ENCODE data around the gene ZFYVE19.

ZFYVE19 gene

GRCh38 chr15:40832903-40833302 is 26.0 kb downstream of the ZFYVE19 start:
- no peak overlapping the region for H3K27ac ChIP-seq (ENCODE audit: low read length)
- no peaks in the 10 kb centered on the region for H3K9me3 ChIP-seq (ENCODE audit: control insufficient read depth in 2 of 2, low read length in 2 of 2)
- H3K9ac ChIP-seq (ENCODE audit: low read length in 2 of 2) = no peak overlapping the region
- no peaks in the 10 kb centered on the region for H3K36me3 ChIP-seq (ENCODE audit: control insufficient read depth in 2 of 2, insufficient read depth in 2 of 2, low read length in 2 of 2)
- H3K4me1 ChIP-seq (ENCODE audit: control insufficient read depth, insufficient read depth, low read length) = no peaks in the 10 kb centered on the region
- no peaks in the 10 kb centered on the region for H3K27me3 ChIP-seq (ENCODE audit: control insufficient read depth in 1 of 2, insufficient read depth in 2 of 2, low read length in 2 of 2)
- H3K4me3 ChIP-seq (ENCODE audit: low read length in 2 of 2) = no peak overlapping the region

GRCh38 chr15:40836020-40836419 is 29.1 kb downstream of the ZFYVE19 start:
- H3K9me3 ChIP-seq (ENCODE audit: control insufficient read depth in 2 of 2, low read length in 2 of 2) = no peaks in the 10 kb centered on the region
- H3K4me1 ChIP-seq (ENCODE audit: control insufficient read depth, insufficient read depth, low read length) = no peaks in the 10 kb centered on the region
- H3K4me3 ChIP-seq (ENCODE audit: low read length in 2 of 2) = no peak overlapping the region
- no peak overlapping the region for H3K9ac ChIP-seq (ENCODE audit: low read length in 2 of 2)
- H3K36me3 ChIP-seq (ENCODE audit: control insufficient read depth in 2 of 2, insufficient read depth in 2 of 2, low read length in 2 of 2) = no peaks in the 10 kb centered on the region
- H3K27me3 ChIP-seq (ENCODE audit: control insufficient read depth in 1 of 2, insufficient read depth in 2 of 2, low read length in 2 of 2) = no peaks in the 10 kb centered on the region
- H3K27ac ChIP-seq (ENCODE audit: low read length) = no peak overlapping the region

GRCh38 chr15:40838756-40839155 is 31.9 kb downstream of the ZFYVE19 start:
- no peak overlapping the region for H3K27ac ChIP-seq (ENCODE audit: low read length)
- no peak overlapping the region for H3K4me3 ChIP-seq (ENCODE audit: low read length in 2 of 2)

GRCh38 chr15:40841741-40842140 is 34.9 kb downstream of the ZFYVE19 start:
- Histone ChIP-seq H3K9me3 (ENCODE audit: control insufficient read depth in 2 of 2, low read length in 2 of 2) (no peaks in the 10 kb centered on the region), H3K9ac (ENCODE audit: low read length in 2 of 2) (no peak overlapping the region), H3K4me3 (ENCODE audit: low read length in 2 of 2) (no peak overlapping the region), H3K36me3 (ENCODE audit: control insufficient read depth in 2 of 2, insufficient read depth in 2 of 2, low read length in 2 of 2) (no peaks in the 10 kb centered on the region), H3K27me3 (ENCODE audit: control insufficient read depth in 1 of 2, insufficient read depth in 2 of 2, low read length in 2 of 2) (peaks cover 27 to 44% of the 10 kb centered on the region in 2 donors), H3K4me1 (ENCODE audit: control insufficient read depth, insufficient read depth, low read length) (peaks cover 18% of the 10 kb centered on the region), H3K27ac (ENCODE audit: low read length) (no peak overlapping the region)

More at GRCh38 chr15:40838756-40839155, 31.9 kb downstream of the ZFYVE19 start:
- peaks cover 8 to 15% of the 10 kb centered on the region in 2 donors for H3K27me3 ChIP-seq (ENCODE audit: control insufficient read depth in 1 of 2, insufficient read depth in 2 of 2, low read length in 2 of 2)
- H3K4me1 ChIP-seq (ENCODE audit: control insufficient read depth, insufficient read depth, low read length) = peaks cover 7% of the 10 kb centered on the region
- H3K36me3 ChIP-seq (ENCODE audit: control insufficient read depth in 2 of 2, insufficient read depth in 2 of 2, low read length in 2 of 2) = no peaks in the 10 kb centered on the region
- no peaks in the 10 kb centered on the region for H3K9me3 ChIP-seq (ENCODE audit: control insufficient read depth in 2 of 2, low read length in 2 of 2)
- H3K9ac ChIP-seq (ENCODE audit: low read length in 2 of 2) = no peak overlapping the region

GRCh38 chr15:40843261-40843884 is 36.5 kb downstream of the ZFYVE19 start:
- Histone ChIP-seq H3K9me3 (ENCODE audit: control insufficient read depth in 2 of 2, low read length in 2 of 2) (no peaks in the 10 kb centered on the region), H3K4me3 (ENCODE audit: low read length in 2 of 2) (peak overlapping the region in 1 of 2 donors; percentile 69), H3K27ac (ENCODE audit: low read length) (no peak overlapping the region), H3K9ac (ENCODE audit: low read length in 2 of 2) (no peak overlapping the region), H3K4me1 (ENCODE audit: control insufficient read depth, insufficient read depth, low read length) (peaks cover 24% of the 10 kb centered on the region), H3K27me3 (ENCODE audit: control insufficient read depth in 1 of 2, insufficient read depth in 2 of 2, low read length in 2 of 2) (peaks cover 34 to 53% of the 10 kb centered on the region in 2 donors), H3K36me3 (ENCODE audit: control insufficient read depth in 2 of 2, insufficient read depth in 2 of 2, low read length in 2 of 2) (no peaks in the 10 kb centered on the region)

- Histone ChIP-seq H3K27ac (ENCODE audit: low read length) (no peak within 1 kb of the TSS), H3K4me3 (ENCODE audit: low read length in 2 of 2) (peak within 1 kb of the TSS; percentile 53 to 69), H3K9me3 (ENCODE audit: control insufficient read depth in 2 of 2, low read length in 2 of 2) (no peaks in the 10 kb centered on the region), H3K36me3 (ENCODE audit: control insufficient read depth in 2 of 2, insufficient read depth in 2 of 2, low read length in 2 of 2) (no peaks in the 10 kb centered on the region), H3K9ac (ENCODE audit: low read length in 2 of 2) (no peak within 1 kb of the TSS), H3K27me3 (ENCODE audit: control insufficient read depth in 1 of 2, insufficient read depth in 2 of 2, low read length in 2 of 2) (peaks cover 34 to 53% of the 10 kb centered on the region in 2 donors), H3K4me1 (ENCODE audit: control insufficient read depth, insufficient read depth, low read length) (peaks cover 24% of the 10 kb centered on the region)
Measured at GRCh38 chr15:40843885-40844695, 37.2 kb downstream of the ZFYVE19 start, which contains the start of gene SPINT1. SPINT1 (plus strand) TSS chr15:40844048; CDS start chr15:40844555, 507 bp downstream.

- no peaks in the 10 kb centered on the region for H3K36me3 ChIP-seq (ENCODE audit: control insufficient read depth in 2 of 2, insufficient read depth in 2 of 2, low read length in 2 of 2)
- H3K27ac ChIP-seq (ENCODE audit: low read length) = no peak overlapping the region
- no peaks in the 10 kb centered on the region for H3K9me3 ChIP-seq (ENCODE audit: control insufficient read depth in 2 of 2, low read length in 2 of 2)
- peaks cover 24% of the 10 kb centered on the region for H3K4me1 ChIP-seq (ENCODE audit: control insufficient read depth, insufficient read depth, low read length)
- no peak overlapping the region for H3K9ac ChIP-seq (ENCODE audit: low read length in 2 of 2)
- peak overlapping the region; percentile 53 to 69 for H3K4me3 ChIP-seq (ENCODE audit: low read length in 2 of 2)
- peaks cover 34 to 53% of the 10 kb centered on the region in 2 donors for H3K27me3 ChIP-seq (ENCODE audit: control insufficient read depth in 1 of 2, insufficient read depth in 2 of 2, low read length in 2 of 2)
Measured at GRCh38 chr15:40844696-40845030, 37.8 kb downstream of the ZFYVE19 start.

- Histone ChIP-seq H3K36me3 (ENCODE audit: control insufficient read depth in 2 of 2, insufficient read depth in 2 of 2, low read length in 2 of 2) (no peaks in the 10 kb centered on the region), H3K9me3 (ENCODE audit: control insufficient read depth in 2 of 2, low read length in 2 of 2) (no peaks in the 10 kb centered on the region), H3K4me3 (ENCODE audit: low read length in 2 of 2) (peak overlapping the region; percentile 53 to 69), H3K4me1 (ENCODE audit: control insufficient read depth, insufficient read depth, low read length) (peaks cover 24% of the 10 kb centered on the region), H3K9ac (ENCODE audit: low read length in 2 of 2) (no peak overlapping the region), H3K27ac (ENCODE audit: low read length) (no peak overlapping the region), H3K27me3 (ENCODE audit: control insufficient read depth in 1 of 2, insufficient read depth in 2 of 2, low read length in 2 of 2) (peaks cover 34 to 53% of the 10 kb centered on the region in 2 donors)
Measured at GRCh38 chr15:40845036-40845435, 38.1 kb downstream of the ZFYVE19 start.

- Histone ChIP-seq H3K27me3 (ENCODE audit: control insufficient read depth in 1 of 2, insufficient read depth in 2 of 2, low read length in 2 of 2) (peaks cover 34 to 53% of the 10 kb centered on the region in 2 donors), H3K9ac (ENCODE audit: low read length in 2 of 2) (no peak overlapping the region), H3K27ac (ENCODE audit: low read length) (no peak overlapping the region), H3K36me3 (ENCODE audit: control insufficient read depth in 2 of 2, insufficient read depth in 2 of 2, low read length in 2 of 2) (no peaks in the 10 kb centered on the region), H3K4me1 (ENCODE audit: control insufficient read depth, insufficient read depth, low read length) (peaks cover 24% of the 10 kb centered on the region), H3K4me3 (ENCODE audit: low read length in 2 of 2) (no peak overlapping the region), H3K9me3 (ENCODE audit: control insufficient read depth in 2 of 2, low read length in 2 of 2) (no peaks in the 10 kb centered on the region)
Measured at GRCh38 chr15:40845511-40846284, 38.8 kb downstream of the ZFYVE19 start.

GRCh38 chr15:40846841-40847222 is 39.9 kb downstream of the ZFYVE19 start:
- H3K9me3 ChIP-seq (ENCODE audit: control insufficient read depth in 2 of 2, low read length in 2 of 2) = no peaks in the 10 kb centered on the region
- H3K27me3 ChIP-seq (ENCODE audit: control insufficient read depth in 1 of 2, insufficient read depth in 2 of 2, low read length in 2 of 2) = peaks cover 34 to 50% of the 10 kb centered on the region in 2 donors
- H3K36me3 ChIP-seq (ENCODE audit: control insufficient read depth in 2 of 2, insufficient read depth in 2 of 2, low read length in 2 of 2) = no peaks in the 10 kb centered on the region
- no peak overlapping the region for H3K27ac ChIP-seq (ENCODE audit: low read length)
- H3K9ac ChIP-seq (ENCODE audit: low read length in 2 of 2) = no peak overlapping the region
- no peak overlapping the region for H3K4me3 ChIP-seq (ENCODE audit: low read length in 2 of 2)
- peaks cover 24% of the 10 kb centered on the region for H3K4me1 ChIP-seq (ENCODE audit: control insufficient read depth, insufficient read depth, low read length)
